GM19099 (cell line): Measurements from ENCODE around the gene PLEKHH1.

Experiments
- POLR2A ChIP-seq: IDR thresholded peaks from 3 replicates; pipeline ENCODE4 v1.6.1; 2011; ENCODE audit warnings: low read depth; ENCODE audit not compliant: insufficient read length; ENCODE audit errors: extremely low read depth

The PLEKHH1 gene

DNA sequence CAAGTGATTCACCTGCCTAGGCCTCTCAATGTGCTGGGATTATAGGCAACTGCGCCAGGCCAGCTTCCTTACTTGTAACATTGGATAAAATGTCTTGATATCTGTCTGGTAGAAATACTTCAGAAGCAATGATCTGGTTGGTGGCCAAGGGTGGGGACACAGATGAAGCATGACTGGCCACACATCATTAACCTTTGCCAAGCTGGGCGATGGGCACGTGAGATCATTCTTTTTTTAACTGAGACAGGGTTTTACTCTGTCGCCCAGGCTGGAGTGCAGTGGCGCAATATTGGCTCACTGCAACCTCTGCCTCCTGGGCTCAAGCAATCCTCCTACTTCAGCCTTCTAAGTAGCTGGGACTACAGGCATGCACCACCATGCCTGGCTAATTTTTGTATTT is 31.1 kb downstream of the PLEKHH1 start:
- no peak for TF ChIP-seq POLR2A

DNA sequence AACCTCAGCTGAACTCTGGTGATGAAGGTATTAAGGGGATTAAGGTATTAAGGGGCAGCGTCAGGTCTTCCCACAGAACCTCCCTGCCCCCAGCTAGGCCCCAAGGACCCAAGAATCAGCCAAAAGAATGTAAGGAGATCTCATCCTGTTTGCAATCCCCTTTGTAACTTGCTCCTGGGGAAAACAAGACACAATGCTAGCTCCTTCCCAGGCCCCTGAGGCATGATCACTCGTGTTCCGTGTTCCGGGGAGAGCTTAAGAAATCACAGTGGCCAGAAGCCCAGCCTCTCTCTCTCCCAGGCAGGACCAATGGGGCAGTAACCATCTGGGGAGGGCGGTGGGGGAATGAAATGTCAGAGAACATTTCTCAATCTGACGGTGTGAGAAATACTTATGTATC is 33.8 kb downstream of the PLEKHH1 start:
- no peak for TF ChIP-seq POLR2A

DNA sequence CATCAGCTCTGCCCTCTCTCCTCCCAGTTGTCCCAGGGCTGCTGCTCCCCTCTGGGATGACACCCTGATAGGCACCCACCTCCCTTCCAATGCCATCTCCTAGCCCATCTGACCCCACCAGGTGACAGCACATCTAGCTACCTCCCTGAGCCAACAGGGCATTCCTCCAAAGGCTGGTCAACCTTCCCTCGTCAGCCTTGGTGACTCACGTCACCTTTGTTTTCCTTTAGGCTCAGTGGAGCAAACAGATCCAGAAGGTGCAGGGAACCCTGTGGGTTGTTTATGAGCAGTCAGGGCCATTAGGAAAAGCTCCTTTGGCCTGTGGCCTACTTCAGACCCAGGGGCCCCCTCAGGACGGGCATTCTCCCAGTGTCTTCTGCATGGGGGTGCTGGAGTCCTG is 34.6 kb downstream of the PLEKHH1 start:
- TF ChIP-seq POLR2A = no peak

DNA sequence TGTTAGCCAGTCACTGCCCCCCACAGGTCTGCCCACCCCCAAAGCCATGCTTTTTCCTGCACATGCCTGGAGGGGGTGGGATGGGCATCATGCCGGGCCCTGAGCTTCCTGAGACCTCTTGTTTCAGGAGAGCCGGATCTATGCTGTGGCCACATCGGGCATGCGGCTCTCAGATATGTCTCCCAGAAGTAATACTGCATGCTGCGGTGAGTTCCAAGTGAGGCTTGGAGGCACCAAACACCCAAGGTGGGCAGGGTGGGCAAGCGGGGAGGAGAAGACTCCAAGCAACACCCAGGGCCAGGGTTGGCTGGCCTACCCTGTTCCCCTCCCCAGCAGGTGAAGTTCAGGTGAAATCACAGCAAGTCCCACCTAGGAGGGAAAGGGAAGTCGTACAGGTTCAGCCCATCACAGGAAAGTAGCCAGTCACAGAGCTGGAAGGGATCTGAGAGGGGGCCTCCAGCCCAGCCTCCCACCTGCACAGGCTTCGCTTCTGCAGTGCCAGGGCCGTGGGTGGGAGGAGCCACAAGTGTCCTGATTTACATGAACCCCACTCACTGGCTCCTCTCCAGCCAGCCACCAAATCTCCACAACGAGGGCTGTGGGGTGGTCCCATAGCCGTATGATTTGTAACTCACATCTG is 36.0 kb downstream of the PLEKHH1 start:
- no peak for TF ChIP-seq POLR2A

DNA sequence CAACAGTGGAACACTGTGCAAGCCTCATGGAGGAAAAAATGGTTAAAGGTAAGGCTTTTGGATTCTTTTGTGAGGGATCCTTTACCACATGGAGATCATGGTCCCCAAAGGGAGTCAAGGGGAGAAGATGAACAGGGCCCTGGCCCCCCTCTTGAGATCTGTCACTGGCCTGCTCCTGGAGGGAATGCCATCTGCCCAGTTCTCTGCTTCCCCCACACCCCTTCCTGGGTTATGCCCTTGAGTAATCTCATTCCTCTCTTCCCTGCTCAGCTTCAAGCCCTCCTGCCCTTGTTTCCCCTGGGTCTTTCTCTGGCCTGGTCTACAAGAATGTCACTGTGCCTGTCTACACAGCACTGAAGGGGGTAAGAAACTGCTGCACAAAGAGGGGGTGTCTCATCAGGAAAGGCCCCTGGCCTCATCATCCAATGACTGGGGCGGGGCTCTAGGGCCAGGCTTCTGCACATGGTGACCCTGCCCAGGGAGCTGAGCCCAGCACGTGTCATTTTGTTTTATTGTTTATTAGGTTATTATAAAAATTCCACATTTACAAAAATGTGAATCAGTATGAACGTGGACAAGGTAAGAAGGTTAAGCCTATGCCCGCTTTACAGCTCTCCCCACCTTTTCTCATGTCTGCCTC is 36.7 kb downstream of the PLEKHH1 start:
- TF ChIP-seq POLR2A = no peak

DNA sequence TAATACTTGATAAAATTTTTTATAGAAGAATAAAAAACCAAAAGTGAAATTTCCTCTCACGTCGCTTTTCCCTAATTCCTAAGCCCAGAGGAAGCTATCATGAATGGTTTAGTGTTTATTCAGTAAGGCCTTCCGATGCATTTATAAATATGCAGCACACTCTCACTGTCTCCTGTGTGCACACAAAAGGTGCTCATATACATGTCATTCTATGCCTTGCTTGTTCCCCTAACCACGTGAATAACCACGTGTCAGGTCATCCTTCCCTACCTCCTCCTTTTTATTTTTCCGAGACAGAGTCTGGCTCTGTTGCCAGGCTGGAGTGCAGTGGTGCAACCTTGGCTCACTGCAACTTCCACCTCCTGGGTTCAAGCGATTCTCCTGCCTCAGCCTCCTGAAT is 37.4 kb downstream of the PLEKHH1 start:
- no peak for TF ChIP-seq POLR2A

DNA sequence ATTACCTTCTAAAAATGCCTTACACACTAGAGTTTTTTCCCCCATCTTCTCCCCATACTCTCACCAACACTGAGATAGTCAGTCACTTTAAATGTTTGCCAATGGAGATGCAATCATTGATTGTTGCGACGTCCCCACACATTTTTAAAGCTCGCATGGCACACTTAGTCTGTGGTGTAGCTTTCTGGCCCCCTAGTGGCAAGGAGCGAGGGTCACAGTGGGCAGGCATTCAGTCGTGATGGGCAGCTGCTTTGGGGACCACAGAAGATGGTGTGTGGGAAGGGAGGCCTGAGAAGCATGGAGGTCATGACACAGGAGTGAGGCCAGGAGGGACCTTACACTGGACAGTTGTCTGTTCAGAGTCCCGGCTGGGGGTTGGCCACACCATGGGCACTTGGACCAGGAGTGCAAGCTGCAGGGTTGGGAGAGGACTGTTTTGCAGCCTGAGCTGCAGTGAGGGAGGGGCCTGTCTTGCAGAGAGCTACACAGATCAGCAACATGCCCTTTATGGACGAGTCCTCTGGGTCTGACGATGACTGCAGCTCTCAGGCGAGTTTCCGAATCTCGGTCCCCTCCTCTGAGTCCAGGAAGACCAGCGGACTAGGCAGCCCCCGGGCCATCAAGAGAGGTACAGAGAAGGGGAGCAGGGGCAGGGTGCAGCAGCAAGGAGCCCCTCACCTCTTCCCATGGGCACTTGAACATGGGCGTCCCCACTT is 38.3 kb downstream of the PLEKHH1 start:
- TF ChIP-seq POLR2A = no peak

DNA sequence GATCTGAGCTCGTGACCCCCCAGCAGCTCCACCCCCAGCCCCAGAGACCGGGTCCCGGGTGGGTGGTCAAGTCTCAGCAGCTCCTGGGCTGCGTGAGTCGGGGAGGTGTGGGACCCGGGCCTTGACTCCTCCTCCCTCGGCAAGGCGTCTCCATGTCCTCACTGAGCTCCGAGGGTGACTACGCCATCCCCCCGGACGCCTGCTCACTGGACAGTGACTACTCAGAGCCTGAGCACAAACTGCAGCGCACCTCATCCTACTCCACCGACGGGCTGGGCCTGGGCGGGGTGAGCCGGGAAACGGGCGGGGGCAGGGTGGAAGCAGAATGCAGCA is 38.9 kb downstream of the PLEKHH1 start:
- no peak for TF ChIP-seq POLR2A

DNA sequence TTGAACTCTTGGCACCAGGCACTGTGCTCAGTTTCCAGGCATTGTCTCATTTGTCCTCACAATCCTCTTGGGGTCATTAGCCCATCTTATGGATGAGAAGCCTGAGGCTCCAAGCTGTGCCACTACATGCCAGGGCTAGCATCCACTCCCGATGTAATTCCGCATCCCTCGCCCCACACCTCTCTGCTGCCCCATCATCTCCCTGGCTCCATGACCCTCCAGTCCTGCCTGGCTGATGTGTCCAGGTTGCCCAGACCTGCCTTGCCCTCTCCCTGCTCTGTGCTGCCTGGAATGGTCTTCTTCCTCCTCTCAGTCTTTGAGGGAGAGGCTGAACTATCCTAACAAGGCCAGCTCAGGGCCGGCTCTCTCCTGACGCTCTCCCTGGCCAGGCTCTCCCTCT is 39.5 kb downstream of the PLEKHH1 start:
- TF ChIP-seq POLR2A = no peak

DNA sequence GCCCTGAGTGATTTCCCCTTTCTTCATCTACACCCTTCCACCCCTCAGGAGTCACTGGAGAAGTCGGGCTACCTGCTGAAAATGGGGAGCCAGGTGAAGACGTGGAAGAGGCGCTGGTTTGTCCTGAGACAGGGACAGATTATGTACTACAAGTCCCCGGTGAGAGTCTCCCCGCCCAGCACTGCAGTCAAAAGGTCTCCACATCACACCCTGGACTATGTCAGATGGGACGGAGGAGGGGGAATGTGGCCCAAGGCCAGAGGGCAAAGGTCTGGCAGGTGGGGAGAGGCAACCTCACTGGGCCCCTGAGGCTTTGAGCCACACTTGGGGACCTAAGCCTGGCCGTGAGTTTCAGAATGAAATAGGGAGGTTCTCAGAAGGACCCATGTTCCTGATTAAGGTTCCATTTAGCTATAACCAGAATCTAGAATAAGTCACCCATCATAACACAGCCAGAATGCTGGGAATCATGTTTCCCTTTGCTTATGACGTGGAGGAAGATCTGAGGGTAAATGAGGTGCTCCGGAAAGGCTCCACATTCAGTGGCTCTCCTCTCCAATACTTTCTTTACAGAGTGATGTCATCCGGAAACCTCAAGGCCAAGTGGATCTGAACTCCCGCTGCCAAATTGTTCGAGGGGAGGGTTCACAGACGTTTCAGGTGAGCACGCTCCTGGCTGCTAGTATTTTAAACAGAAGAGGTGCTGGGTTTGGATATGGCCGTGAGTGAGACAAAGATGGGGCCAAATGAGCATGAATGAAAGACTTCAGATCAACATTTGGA is 40.3 kb downstream of the PLEKHH1 start:
- no peak for TF ChIP-seq POLR2A

DNA sequence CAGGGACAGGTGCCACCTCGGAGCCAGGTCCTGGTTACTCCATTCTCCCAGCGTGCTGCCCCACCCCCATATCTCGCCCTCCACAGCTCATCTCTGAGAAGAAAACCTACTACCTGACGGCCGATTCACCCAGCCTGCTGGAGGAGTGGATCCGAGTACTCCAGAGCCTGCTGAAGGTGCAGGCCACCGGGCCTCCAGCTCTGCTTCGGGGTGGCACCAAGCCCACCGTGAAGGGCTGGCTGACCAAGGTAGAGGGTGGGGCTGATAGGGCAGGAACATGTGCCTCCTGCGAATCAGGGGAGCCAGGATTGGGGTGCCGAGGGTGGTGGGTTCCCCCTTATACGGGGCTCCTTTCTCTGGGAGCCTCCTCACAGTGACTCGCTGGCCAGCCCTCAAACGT is 41.1 kb downstream of the PLEKHH1 start:
- TF ChIP-seq POLR2A = no peak

DNA sequence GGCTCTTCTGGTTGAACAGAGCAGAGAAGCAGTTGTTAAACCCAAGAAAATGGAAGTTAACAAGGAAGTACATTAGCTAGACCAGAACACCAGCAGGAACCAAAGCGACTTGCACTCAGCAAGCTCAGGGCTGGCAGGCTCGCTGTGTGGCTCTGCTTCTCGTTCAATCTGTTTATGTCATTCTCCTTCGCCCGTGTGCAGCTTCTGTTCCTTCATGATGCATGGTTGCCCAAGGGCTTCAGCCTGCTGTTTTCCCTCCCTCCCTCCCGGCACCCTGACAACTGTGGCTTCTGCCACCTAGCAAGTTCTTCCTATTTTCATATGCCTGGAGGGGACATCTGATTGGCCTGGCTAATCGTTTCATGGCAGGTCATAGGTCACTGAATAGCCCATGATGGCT is 41.7 kb downstream of the PLEKHH1 start:
- no peak for TF ChIP-seq POLR2A

DNA sequence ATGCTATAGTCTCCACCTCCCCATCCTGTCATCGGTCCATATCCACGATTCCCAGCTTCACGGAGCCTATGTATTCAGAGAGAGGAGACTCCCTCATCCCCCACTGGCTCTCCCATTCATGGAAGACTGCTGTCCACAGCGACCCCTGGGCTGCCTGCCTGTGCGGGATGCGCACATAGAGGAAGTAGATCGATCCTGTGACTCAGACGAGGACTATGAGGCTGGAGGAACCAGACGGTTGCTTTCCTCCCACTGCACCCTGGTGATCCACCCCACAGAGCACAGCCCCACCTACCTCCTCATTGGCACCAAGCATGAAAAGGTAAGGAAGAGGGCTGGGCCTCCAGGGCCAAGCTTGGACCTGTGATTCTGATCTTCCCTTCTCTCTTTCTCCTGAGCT is 42.6 kb downstream of the PLEKHH1 start:
- no peak for TF ChIP-seq POLR2A

DNA sequence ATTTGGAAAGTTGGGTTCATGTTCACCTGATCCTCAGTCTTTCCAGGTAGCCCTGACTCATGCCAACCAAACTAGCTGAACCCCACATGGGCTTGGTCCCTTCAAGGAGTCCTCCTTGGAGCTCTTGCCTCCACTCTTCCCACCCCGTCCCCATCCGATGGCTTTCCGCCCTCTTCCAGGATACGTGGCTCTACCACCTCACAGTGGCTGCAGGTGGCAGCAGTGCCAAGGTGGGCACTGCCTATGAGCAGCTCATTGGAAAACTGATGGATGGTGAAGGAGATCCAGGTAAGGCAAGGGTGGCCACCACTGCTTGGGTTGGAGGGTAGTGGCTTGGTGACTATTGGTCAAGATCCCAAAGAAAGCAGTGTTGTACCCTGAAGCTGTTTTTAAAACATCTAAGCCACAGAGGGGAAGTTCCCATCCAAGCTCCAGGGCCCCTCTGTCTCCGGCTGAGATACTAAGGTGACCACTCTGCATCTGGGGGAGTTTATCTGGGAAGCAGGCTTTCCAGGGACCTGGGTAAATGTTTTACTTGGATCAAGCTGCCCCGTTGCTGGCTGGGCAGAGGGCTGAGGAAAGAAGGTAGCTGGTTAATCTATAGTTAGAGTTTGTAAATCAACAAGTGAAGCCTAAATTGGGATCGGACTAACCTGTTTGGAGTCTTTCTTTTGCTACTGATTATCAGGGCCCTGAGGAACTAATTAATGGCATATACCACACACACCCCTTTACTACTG is 43.3 kb downstream of the PLEKHH1 start:
- TF ChIP-seq POLR2A = no peak
